Heart right ventricle (tissue), 16 donors: ENCODE data around the gene SMARCAD1. TPM values are rescaled to one million over a fixed set of nuclear protein-coding genes. Genes with fewer than 3 reads are reported as not detected.

Experiments
- ATAC-seq, 8 donors: fragments of 200-7000 bp; cut with Tn5 transposase; one replicate each; pipeline ENCODE4 v1.9.1; 2020; ENCODE audit warnings: mild to moderate bottlenecking in 8 of 8, moderate library complexity in 8 of 8, moderate number of reproducible peaks in 1 of 8
- DNase-seq, 2 donors: peaks; one replicate each; pipeline ENCODE4 v3.0.0-alpha.2; 2020
- H3K27ac ChIP-seq, 10 donors: fragments of 200-600 bp; sonication (generic) in 2 of 10; one replicate each; pipeline versions ENCODE4 v1.5.0 to v1.8.0; 2020 to 2022; ENCODE audit warnings: mild to moderate bottlenecking in 3 of 10
- H3K27me3 ChIP-seq, 7 donors: fragments of 200-600 bp; one replicate each; pipeline ENCODE4 v1.8.0; 2021 to 2022; ENCODE audit warnings: mild to moderate bottlenecking in 2 of 7
- H3K36me3 ChIP-seq, 9 donors: fragments of 200-600 bp; sonication (generic) in 1 of 9; one replicate each; pipeline versions ENCODE4 v1.5.0 to v1.8.0; 2020 to 2022; ENCODE audit warnings: mild to moderate bottlenecking in 2 of 9
- H3K4me1 ChIP-seq, 9 donors: fragments of 200-600 bp; sonication (generic) in 1 of 9; one replicate each; pipeline versions ENCODE4 v1.5.0 to v1.8.0; 2020 to 2022; ENCODE audit warnings: mild to moderate bottlenecking in 4 of 9
- H3K4me3 ChIP-seq, 10 donors: fragments of 200-600 bp; sonication (generic) in 2 of 10; one replicate each; pipeline versions ENCODE4 v1.5.0 to v1.8.0; 2020 to 2022; ENCODE audit warnings: mild to moderate bottlenecking in 7 of 10, moderate library complexity in 2 of 10
- H3K9me3 ChIP-seq, 11 donors: fragments of 200-600 bp in 10 of 11; sonication (generic) in 2 of 11; one replicate each; pipeline versions ENCODE4 v1.5.0 to v1.8.0; 2013 to 2022; ENCODE audit warnings: mild to moderate bottlenecking in 2 of 11, control low read depth in 1 of 11, moderate library complexity in 1 of 11
- CTCF ChIP-seq, 9 donors: fragments of 200-600 bp; sonication (generic) in 2 of 9; IDR thresholded peaks; one replicate each; pipeline versions ENCODE4 v1.5.0 to v1.8.0; 2021 to 2022; ENCODE audit warnings: antibody characterized with exemption in 9 of 9, mild to moderate bottlenecking in 5 of 9, moderate library complexity in 1 of 9
- WGBS, 2 donors: extraction: QIAGEN DNeasy Blood & Tissue Kit; methylation state at CpG; one replicate each; pipeline ENCODE4 v1.1.7; 2013; ENCODE audit warnings: inconsistent platforms in 1 of 2; 5-methylcytosine and 5-hydroxymethylcytosine counted together
- intact Hi-C, 10 donors: fragments of 100-400 bp; cut with DNase I; formaldehyde crosslinking; loops; one replicate each; pipeline versions ENCODE4 v1.11.1 to v1.14.2; 2022
- polyA plus RNA-seq, 2 donors: library from polyadenylated mRNA; stranded (reverse); fragments of 200-250 nt; gene quantifications; one replicate each; pipeline ENCODE4 v1.2.3, GENCODE V29; 2013
- total RNA-seq, 10 donors: library from RNA; stranded (reverse); fragmentation: NEBNext Ultra II Directional in 3 of 10; extraction: Animal tissue kit (Norgen Biotek cat#: 25700) in 3 of 10; gene quantifications; one replicate each; pipeline versions ENCODE4 v1.2.1 to v1.2.4, GENCODE V29; 2021 to 2023
- donor health status: Arrhythmogenic right ventricular cardiomyopathy.
- donor health status: ischemic (EF 13 %, LVEDD 7.1; RV severe dilation, severe dysfunction).
- donor health status: healthy with polysubstance abuse.
- donor health status: DM: no; HTN: yes; CAD: no.
- donor health status: DM: no; HTN: no; CAD: no.
- donor health status: ischemic (EF 25% LVEDD 6.9; RV normal size, moderate dysfunction).
- donor health status: ischemic (EF 25% LVEDD 5.7; RV mildly dilated, moderate dysfunction).
- donor health status: healthy.
- donor health status: DM: yes; HTN: yes; CAD: no.
- donor health status: Ischemic cardiomyopathy.
- donor health status: ischemic (EF 35%, LVEDD 5.7; RV mildly dilated, moderate dysfunction).
- donor health status: nonischemic (EF 11% LVEDD 7.7; RV severe dilation, severe dysfunction).
- donor health status: DM: yes; HTN: yes; CAD: no.
- donor health status: PGD.
- donor health status: ischemic (EF 29% LVEDD 5.4; RV normal size, mild dysfunction).
- donor health status: nonischemic (EF 23%, LVEDD 6.1; RV moderate dilation, normal function).

The SMARCAD1 gene
- total and polyA plus RNA-seq, 12 donors = 4.5 to 15.1 (median 10.8) TPM

- no peak overlapping the region for H3K4me3 ChIP-seq
- intact Hi-C loops = no loop called here
- no peak for TF ChIP-seq CTCF (IDR thresholded peaks at IDR 0.05)
- no peak for ATAC-seq
- no peaks in the 10 kb centered on the region for H3K27me3 ChIP-seq
- DNase-seq = no peak
- H3K36me3 ChIP-seq = peaks cover 0 to 100% (median 15%) of the 10 kb centered on the region in 9 donors
- H3K27ac ChIP-seq = no peak overlapping the region
- WGBS, 2 donors = 93 to 97% methylated on average over 3 of the region's 3 CpGs
- H3K9me3 ChIP-seq = no peaks in the 10 kb centered on the region
- H3K4me1 ChIP-seq = peaks cover 0 to 2% (median 0%) of the 10 kb centered on the region in 9 donors
Measured at GRCh38 chr4:94216394-94216793, 8.7 kb downstream of the SMARCAD1 start.

- DNase-seq (no peak), ATAC-seq (no peak)
- Histone ChIP-seq H3K4me3 (no peak overlapping the region), H3K27ac (no peak overlapping the region), H3K27me3 (no peaks in the 10 kb centered on the region), H3K36me3 (peaks cover 0 to 75% (median 6%) of the 10 kb centered on the region in 9 donors), H3K4me1 (no peaks in the 10 kb centered on the region), H3K9me3 (no peaks in the 10 kb centered on the region)
- 78 to 79% methylated on average over 3 of the region's 3 CpGs for WGBS, 2 donors
- no peak for TF ChIP-seq CTCF (IDR thresholded peaks at IDR 0.05)
- intact Hi-C loops = no loop called here
Measured at GRCh38 chr4:94219402-94219801, 11.7 kb downstream of the SMARCAD1 start.

- TF ChIP-seq CTCF (IDR thresholded peaks at IDR 0.05) = no peak
Measured at GRCh38 chr4:94221916-94222315, 14.3 kb downstream of the SMARCAD1 start.

GRCh38 chr4:94225449-94225848, 17.8 kb downstream of the SMARCAD1 start:
- Histone ChIP-seq H3K4me1 (peaks cover 0 to 6% (median 0%) of the 10 kb centered on the region in 9 donors), H3K4me3 (no peak overlapping the region), H3K36me3 (peaks cover 0 to 53% (median 0%) of the 10 kb centered on the region in 9 donors), H3K27me3 (no peaks in the 10 kb centered on the region), H3K9me3 (no peaks in the 10 kb centered on the region), H3K27ac (no peak overlapping the region)
- no peak for DNase-seq
- TF ChIP-seq CTCF (IDR thresholded peaks at IDR 0.05) = no peak
- intact Hi-C loops = no loop called here
- no peak for ATAC-seq

More at GRCh38 chr4:94221916-94222315, 14.3 kb downstream of the SMARCAD1 start:
- ATAC-seq (no peak), DNase-seq (no peak)
- Histone ChIP-seq H3K27ac (no peak overlapping the region), H3K36me3 (peaks cover 0 to 59% (median 6%) of the 10 kb centered on the region in 9 donors), H3K4me3 (no peak overlapping the region), H3K4me1 (peaks cover 0 to 6% (median 0%) of the 10 kb centered on the region in 9 donors), H3K27me3 (no peaks in the 10 kb centered on the region), H3K9me3 (no peaks in the 10 kb centered on the region)
- intact Hi-C loops = no loop called here
- 69 to 93% methylated on average over 1 of the region's 1 CpG for WGBS, 2 donors
